A549 (cell line): ENCODE results near the gene DOCK10.

Experiments used
- CEBPB ChIP-seq, 2 experiments: fragments of >200 bp in 1 of 2; sonication (Bioruptor Twin) in 1 of 2; formaldehyde crosslinking in 1 of 2; IDR thresholded peaks; 2 replicates each; pipeline ENCODE4 v1.6.1; 2012 to 2016
- EP300 ChIP-seq, 2 experiments: fragments of >200 bp; sonication (Bioruptor Twin); formaldehyde crosslinking; IDR thresholded peaks; 2 replicates in 1 of 2; 3 replicates in 1 of 2; pipeline ENCODE4 v1.6.1; 2016 to 2017
- JUN ChIP-seq, 2 experiments: fragments of >200 bp; sonication (Bioruptor Twin); formaldehyde crosslinking; IDR thresholded peaks; 2 replicates in 1 of 2; 3 replicates in 1 of 2; pipeline ENCODE4 v1.6.1; 2016 to 2017
- KDM1A ChIP-seq: fragments of 200-600 bp; sonication (generic); IDR thresholded peaks from 2 replicates; pipeline ENCODE4 v1.6.1; 2016; ENCODE audit warnings: low read depth, mild to moderate bottlenecking
- MAZ ChIP-seq: fragments of 150-350 bp; IDR thresholded peaks from 2 replicates; pipeline ENCODE4 v1.6.1; 2014; ENCODE audit warnings: antibody characterized with exemption, low read depth, low read length, borderline replicate concordance
- POLR2A ChIP-seq: IDR thresholded peaks from 2 replicates; pipeline ENCODE4 v1.6.1; 2012; ENCODE audit warnings: mild to moderate bottlenecking, low read length
- POLR2AphosphoS2 ChIP-seq: conservative IDR thresholded peaks from 2 replicates; pipeline ENCODE4 v1.6.1; 2012; ENCODE audit warnings: low read length, improper control_type of control experiment, inconsistent platforms
- ZFP36 ChIP-seq: fragments of 450-650 bp; IDR thresholded peaks from 2 replicates; pipeline ENCODE4 v1.6.1; 2014; ENCODE audit warnings: borderline replicate concordance; ENCODE audit not compliant: partially characterized antibody
- ZSCAN20 ChIP-seq: fragments of 250-450 bp; sonication (Bioruptor Pico); IDR thresholded peaks from 2 replicates; pipeline ENCODE4 v1.8.0; 2022; ENCODE audit warnings: mild to moderate bottlenecking, moderate library complexity
- TF ChIP-seq, protein P1 (sequence below): fragments of >200 bp; sonication (Bioruptor Twin); formaldehyde crosslinking; IDR thresholded peaks from 3 replicates; pipeline ENCODE4 v1.5.1; 2016
- TF ChIP-seq, protein P2 (sequence below): fragments of 450-650 bp; IDR thresholded peaks from 2 replicates; pipeline ENCODE4 v1.6.1; 2014; ENCODE audit warnings: antibody characterized with exemption
- TF ChIP-seq, protein P3 (sequence below): IDR thresholded peaks from 2 replicates; pipeline ENCODE4 v1.6.1; 2012

DNA sequence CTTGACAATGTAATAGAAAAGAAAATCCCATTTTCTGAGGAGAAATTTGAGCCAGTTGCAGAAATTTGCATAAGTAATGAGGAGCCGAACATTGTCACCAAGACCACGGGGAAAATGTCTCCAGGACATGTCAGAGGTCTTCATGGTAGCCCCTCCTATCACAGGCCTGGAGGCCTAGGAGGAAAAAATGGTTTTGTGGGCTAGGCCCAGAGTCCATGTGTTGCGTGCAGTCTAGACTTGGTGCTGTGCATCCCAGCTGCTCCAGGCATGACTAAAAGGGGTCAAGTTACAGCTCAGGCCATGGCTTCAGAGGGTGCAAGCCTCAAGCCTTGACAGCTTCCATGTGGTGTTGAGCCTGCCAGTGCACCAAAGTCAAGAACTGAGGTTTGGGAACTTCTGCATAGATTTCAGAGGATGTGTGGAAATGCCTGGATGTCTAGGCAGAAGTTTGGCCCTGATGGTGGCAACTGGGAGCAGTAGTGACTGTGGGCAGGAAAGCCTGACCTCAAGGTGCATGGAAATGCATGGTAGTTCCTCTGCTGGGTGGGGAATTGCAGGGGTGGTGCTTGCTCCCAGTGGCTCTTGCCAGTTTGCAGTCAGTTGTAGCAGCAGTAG, 284.2 kb downstream of the DOCK10 start:
- TF ChIP-seq POLR2A (no peak), MAZ (no peak), ZSCAN20 (CRISPR knock-in tag) (no peak), KDM1A (no peak), EP300 (IDR thresholded peaks at IDR 0.05) (no peak), ZFP36 (peak; percentile 97), CEBPB (IDR thresholded peaks at IDR 0.05) (no peak), POLR2AphosphoS2 (no peak), JUN (IDR thresholded peaks at IDR 0.05) (no peak)
- TF ChIP-seq, protein P1, sequence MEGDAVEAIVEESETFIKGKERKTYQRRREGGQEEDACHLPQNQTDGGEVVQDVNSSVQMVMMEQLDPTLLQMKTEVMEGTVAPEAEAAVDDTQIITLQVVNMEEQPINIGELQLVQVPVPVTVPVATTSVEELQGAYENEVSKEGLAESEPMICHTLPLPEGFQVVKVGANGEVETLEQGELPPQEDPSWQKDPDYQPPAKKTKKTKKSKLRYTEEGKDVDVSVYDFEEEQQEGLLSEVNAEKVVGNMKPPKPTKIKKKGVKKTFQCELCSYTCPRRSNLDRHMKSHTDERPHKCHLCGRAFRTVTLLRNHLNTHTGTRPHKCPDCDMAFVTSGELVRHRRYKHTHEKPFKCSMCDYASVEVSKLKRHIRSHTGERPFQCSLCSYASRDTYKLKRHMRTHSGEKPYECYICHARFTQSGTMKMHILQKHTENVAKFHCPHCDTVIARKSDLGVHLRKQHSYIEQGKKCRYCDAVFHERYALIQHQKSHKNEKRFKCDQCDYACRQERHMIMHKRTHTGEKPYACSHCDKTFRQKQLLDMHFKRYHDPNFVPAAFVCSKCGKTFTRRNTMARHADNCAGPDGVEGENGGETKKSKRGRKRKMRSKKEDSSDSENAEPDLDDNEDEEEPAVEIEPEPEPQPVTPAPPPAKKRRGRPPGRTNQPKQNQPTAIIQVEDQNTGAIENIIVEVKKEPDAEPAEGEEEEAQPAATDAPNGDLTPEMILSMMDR = no peak
- TF ChIP-seq, protein P2, sequence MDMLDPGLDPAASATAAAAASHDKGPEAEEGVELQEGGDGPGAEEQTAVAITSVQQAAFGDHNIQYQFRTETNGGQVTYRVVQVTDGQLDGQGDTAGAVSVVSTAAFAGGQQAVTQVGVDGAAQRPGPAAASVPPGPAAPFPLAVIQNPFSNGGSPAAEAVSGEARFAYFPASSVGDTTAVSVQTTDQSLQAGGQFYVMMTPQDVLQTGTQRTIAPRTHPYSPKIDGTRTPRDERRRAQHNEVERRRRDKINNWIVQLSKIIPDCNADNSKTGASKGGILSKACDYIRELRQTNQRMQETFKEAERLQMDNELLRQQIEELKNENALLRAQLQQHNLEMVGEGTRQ = no peak
- TF ChIP-seq, protein P3, sequence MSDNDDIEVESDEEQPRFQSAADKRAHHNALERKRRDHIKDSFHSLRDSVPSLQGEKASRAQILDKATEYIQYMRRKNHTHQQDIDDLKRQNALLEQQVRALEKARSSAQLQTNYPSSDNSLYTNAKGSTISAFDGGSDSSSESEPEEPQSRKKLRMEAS = no peak
